GM18499 (cell line): Measurements from ENCODE around the gene CCM2L.

Experiments used
- ATAC-seq: cut with Tn5 transposase; IDR thresholded peaks from one replicate; pipeline ENCODE4 v1.9.1; 2021; ENCODE audit warnings: moderate number of reproducible peaks; ENCODE audit not compliant: insufficient read depth, unreplicated experiment

Gene CCM2L

GRCh38 chr20:32010101-32010500 is at the start of gene CCM2L:
Gene CCM2L, plus strand, starts transcription at chr20:32010438. Its CDS starts 17 bp downstream, at chr20:32010455.
- no peak for ATAC-seq

GRCh38 chr20:31962761-31963160 is 47.5 kb upstream of the CCM2L start:
- no peak for ATAC-seq

- no peak for ATAC-seq
These were observed 46.3 kb upstream of the CCM2L start for GRCh38 chr20:31963889-31964288.

- ATAC-seq, result no peak
These were observed 43.1 kb upstream of the CCM2L start for GRCh38 chr20:31966991-31967655.

GRCh38 chr20:31967830-31968249 is 42.4 kb upstream of the CCM2L start, which contains the start of gene XKR7:
Gene XKR7, plus strand, starts transcription at chr20:31968151. Its CDS starts 25 bp downstream, at chr20:31968176.
- ATAC-seq, result no peak

GRCh38 chr20:31968291-31969126 is 41.7 kb upstream of the CCM2L start:
- no peak for ATAC-seq

GRCh38 chr20:31969991-31970390 is 40.2 kb upstream of the CCM2L start:
- no peak for ATAC-seq

- ATAC-seq, result no peak
These were observed 37.7 kb upstream of the CCM2L start for GRCh38 chr20:31972471-31973021.

- no peak for ATAC-seq
These were observed 35.9 kb upstream of the CCM2L start for GRCh38 chr20:31974296-31974695.

- no peak for ATAC-seq
These were observed 35.2 kb upstream of the CCM2L start for GRCh38 chr20:31974951-31975487.

GRCh38 chr20:31975874-31976273 is 34.4 kb upstream of the CCM2L start:
- ATAC-seq, result no peak

GRCh38 chr20:31977080-31977479 is 33.2 kb upstream of the CCM2L start:
- no peak for ATAC-seq

- no peak for ATAC-seq
These were observed 30.4 kb upstream of the CCM2L start for GRCh38 chr20:31979713-31980426.

- no peak for ATAC-seq
These were observed 28.5 kb upstream of the CCM2L start for GRCh38 chr20:31981784-31982183.

- ATAC-seq, result no peak
These were observed 25.2 kb upstream of the CCM2L start for GRCh38 chr20:31984981-31985471.

- ATAC-seq, result no peak
These were observed 22.5 kb upstream of the CCM2L start for GRCh38 chr20:31987744-31988143.

- ATAC-seq, result no peak
These were observed 21.7 kb upstream of the CCM2L start for GRCh38 chr20:31988430-31989015.

- ATAC-seq, result no peak
These were observed 21.1 kb upstream of the CCM2L start for GRCh38 chr20:31989030-31989645.

GRCh38 chr20:31990641-31991338 is 19.4 kb upstream of the CCM2L start:
- ATAC-seq, result no peak
